DMS 273 treated with DMSO at 0.1 percent for 48 hours (cell line): ENCODE results near the gene OCIAD2.
"Not testable (repeated sequence)": the region's sequence is repeated elsewhere in the genome, so short reads cannot be mapped to it uniquely, and the experiment has no call there.

Experiments
- DNase-seq: peaks from one replicate; lab custom pipeline; 2025; lab: John Stamatoyannopoulos, UW

Gene OCIAD2, protein sequence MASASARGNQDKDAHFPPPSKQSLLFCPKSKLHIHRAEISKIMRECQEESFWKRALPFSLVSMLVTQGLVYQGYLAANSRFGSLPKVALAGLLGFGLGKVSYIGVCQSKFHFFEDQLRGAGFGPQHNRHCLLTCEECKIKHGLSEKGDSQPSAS

DNA sequence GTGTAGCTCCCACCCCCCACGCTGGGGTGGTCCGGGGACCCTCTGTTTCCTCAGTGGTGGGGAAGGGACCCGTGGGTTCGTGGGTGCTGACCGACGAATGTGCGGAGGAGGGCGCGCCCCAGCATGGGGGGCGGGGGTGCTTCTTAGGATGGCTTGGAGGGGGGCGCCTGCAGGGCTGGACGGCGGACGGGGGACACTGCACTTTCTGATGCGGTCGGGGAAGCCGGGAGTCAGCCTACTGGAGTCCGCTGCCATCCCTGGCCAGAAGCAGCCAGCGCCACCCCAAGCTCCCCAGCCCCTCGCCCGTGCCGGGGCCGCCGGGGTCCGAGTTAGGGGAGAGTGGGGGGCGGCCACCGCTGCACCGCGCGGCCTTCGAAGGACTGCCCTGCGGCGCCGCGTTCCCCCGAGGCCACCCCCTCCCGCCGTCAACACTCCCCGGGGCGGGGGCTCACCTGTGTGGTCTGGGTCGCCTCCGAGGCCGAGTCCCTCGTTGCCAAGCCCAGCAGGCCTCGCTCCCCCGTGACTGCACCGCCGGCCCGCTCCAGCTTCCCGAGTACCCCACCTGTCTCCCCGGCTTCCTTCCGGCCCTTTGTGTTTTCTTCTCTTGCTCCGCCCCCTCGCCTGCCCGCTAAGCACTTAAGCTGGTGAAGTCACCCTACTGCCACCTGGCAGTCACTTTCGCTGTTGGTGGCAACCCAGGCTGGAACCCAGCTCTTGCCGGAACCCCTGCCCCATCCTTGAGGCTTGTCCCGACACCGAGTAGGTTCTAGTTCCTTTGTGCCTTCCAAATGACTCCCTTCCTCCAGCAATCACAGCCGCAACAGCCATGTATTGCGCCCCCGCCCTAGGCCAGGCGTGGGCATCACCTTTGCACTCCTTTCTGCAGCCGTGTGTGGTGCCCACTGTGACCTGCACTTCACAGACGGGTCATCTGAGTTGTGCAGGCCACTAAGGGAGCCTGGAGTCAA lies at the start of gene OCIAD2:
Gene OCIAD2 (minus strand): TSS at position 569 of the 968 bp plus-strand sequence. CDS start 2,225 bp downstream, outside the sequence.
- peak; percentile 24 for DNase-seq

DNA sequence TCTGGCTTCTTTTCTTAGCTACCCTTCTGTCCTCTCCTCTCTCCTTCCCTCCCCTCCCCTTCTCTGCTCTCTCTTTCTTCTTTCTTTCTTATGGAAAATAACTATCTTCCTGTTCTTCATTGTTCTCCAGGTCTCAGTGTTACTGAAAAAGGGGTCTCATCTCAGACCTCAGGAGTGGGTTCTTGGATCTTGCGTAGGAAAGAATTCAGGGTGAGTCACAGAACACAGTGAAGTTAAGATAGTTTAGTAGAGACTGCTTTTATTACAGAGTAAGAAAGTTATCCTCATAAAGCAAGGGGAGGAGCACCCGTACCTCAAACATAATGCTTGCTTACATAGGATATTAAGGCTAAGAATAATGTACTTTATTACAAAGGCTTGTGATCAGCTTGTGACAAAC lies 47.7 kb upstream of the OCIAD2 start:
- DNase-seq = no peak

DNA sequence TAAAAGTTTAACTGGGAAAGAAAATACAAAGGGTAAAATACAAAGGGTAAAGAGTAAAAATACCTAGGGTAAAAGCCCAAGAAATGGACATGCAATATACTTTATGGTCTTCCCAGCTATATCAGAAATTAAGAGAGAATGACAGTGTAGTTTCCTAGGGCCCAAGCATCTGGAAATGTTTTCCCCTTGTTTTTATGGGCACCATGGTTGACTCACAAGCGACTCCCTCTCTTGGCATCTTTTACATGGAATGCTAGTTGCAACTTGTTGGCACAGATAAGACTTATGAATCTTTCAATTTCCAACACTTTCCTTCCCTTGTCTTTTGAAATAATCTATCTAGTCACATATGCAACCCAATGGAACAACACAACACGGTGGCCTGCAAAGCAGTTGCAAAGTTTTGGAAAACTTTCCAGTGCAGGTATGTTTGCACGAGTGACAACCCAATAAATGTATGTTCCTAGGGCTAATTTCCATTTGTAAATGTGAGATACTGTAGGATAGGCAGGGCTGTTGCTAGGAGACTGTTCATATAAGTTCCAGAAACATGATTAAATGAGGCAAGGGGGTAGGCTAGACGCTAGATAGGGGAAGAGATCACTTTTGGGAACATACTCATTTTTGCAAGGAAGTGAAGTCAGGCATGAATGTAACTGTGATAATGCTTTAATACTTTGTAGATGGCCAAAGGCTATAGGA lies 43.1 kb upstream of the OCIAD2 start:
- DNase-seq = no peak

DNA sequence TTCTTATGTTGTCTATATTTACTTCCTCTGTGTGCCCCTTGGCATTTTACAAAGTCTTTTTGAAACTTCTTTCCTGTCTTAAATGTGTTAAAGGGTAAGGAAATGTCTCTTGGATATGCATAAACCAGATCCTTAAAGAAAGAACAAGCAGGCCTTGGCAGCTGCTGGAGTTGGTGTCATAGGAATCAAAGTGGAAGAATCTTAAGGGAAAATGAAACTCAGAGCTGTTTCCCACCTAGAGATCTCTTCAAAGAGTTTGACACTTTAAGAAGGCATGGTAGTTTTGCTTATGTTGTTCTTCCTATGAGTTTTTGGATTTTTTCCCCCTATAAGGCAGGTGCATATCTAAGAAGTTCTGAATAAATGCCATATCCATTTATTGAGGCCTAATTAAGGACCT lies 42.5 kb upstream of the OCIAD2 start:
- no peak for DNase-seq

DNA sequence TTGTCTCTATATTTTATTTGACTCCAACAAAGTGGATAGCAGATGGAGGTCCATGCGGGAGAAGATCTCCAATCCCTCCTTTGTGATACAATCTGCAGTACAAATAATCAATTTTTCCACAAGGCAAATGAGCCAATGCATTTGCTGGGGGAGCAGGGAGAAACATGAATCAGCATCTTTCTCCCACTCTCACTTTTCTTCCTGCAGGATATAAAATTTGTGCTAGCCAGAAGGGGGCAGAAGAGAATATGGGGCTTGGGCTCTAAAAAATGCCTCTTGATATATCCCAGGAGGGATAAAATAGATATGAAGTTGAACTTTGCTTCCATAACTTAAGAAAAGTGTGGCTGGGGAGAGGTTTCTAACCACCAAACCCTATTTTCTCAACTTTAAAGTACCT lies 41.2 kb upstream of the OCIAD2 start:
- DNase-seq = no peak

DNA sequence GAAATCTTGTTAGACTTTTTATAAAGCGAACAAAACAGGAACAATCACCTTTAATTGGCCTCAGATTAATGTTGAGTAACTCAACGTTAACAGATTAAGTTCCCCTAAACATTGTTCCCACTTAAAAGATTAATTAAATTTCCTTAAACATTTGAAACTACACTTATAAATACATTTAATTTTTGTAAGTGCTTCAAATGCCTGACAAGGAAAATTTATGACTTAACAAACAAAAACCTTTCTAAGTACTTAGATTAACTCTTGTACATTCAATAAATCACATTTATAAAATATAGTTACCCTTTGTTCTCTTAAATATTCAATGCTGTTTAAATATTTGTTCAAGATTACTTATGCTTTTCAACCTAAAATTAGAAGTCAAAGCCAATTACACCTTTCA lies 39.4 kb upstream of the OCIAD2 start:
- DNase-seq = no peak

DNA sequence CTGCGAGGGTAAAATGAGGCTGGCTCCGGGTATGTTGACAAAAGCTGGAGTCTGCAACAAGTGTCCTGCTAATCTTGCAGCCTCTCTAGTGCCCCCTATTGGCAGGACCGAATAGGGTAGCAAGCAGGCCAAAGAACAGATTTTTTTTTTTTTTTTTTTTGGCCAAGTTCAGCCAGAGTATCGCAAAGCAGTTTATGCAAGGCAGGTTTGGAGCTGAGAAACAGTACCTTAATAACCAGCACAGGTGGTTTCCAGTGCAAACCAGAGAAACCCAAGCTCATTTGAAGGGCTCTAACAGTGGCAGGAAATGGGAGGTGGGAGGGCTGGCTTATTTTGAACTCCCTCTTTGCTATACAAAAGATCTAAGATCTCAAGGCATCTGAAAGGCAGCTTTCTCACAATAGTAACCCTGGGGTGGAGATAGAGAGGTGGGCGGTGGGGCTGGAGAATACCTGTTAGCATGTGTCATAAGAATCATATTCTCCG lies 38.2 kb upstream of the OCIAD2 start:
- DNase-seq = no peak

DNA sequence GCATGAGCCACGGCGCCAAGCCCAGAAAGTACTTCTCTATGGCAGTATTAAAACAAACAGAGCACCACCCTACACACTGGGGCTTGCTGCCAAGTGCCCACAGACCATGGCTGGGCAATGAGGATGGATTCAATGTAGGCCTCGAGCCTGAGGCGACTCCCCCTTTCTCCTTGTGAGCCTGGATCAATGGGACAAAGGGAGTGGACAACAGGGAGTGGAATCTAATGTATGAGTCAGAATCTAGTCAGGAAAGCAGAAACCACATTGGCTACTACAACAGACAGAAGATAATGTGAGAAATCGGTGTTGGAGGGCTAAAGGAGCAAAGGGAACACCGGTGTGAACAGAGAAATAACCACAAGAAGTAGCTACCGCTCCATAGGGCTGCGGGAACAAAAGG lies 37.7 kb upstream of the OCIAD2 start:
- no peak for DNase-seq

DNA sequence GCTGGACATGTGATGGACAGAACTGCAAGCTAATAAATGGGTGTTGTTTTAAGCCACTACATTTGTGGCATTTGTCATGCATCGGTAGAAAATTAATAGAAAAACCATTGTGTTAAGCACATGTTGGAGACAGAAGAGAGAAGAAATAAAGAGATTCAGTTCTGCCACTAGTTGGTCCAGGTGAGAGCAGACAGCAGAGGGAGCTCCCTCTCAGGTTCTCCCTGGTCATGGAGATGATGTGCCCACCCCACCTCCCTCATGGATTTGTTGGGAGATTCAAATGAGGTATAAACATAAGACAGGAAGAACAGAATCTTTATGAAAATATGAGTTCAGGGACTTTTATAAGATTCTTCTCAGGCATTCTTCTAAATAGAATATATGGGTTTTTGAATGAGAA lies 36.8 kb upstream of the OCIAD2 start:
- DNase-seq = peak; percentile 18

DNA sequence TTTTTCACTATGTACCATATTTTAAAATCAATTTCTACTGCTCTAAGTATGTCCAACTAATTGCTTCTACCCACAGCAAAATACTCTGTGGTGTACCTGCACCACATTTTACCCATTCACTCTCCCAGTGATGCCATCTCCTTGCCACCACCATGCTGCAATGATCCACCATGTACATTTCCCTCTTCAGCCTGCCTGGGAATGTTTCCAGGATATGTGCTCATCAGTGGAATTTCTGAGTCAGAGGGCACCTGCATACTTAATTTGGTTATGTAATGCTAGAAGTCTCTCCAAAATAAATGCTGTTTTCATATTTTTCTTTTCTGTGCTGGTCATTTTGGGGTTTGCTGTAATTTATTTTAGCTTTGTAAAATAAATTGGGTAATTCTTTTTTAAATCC lies 33.2 kb upstream of the OCIAD2 start:
- DNase-seq = peak; percentile 40

DNA sequence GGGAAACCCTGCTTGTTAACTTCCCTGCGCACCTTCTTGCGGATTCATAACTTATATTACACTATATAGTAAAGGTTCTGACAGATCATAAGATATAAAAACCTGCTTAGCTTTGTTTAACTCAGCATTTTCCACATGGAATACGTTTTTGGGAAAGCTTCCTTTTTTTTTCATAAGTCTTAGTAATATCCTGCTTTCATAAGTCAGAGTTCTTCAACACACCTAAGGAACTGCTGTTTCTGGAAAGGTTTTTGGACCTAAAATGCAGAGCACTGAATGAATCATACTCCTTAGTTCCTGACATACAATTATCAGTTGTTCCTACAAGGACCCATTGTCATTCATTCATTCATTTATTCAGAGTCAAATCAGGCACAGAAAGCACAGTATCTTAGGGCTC lies 32.3 kb upstream of the OCIAD2 start:
- DNase-seq = no peak

DNA sequence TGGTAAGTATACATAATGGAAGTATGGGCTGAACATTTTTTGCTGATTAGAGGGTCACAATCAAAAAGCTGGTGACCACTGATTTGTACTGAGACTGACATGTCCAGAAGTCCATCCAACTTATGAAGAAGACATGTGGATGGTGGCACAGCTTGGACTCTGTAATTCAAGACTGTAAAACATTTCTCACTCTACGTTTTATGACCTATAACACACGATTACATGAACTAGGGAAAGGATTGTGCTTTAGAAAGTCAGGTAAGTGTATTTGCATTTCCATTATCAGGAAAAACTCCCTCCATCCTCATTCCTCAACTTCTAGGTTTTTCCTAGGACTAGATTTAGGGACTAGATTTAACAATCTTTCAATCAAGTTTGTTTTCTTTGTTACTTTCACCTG lies 30.5 kb upstream of the OCIAD2 start:
- DNase-seq = no peak

DNA sequence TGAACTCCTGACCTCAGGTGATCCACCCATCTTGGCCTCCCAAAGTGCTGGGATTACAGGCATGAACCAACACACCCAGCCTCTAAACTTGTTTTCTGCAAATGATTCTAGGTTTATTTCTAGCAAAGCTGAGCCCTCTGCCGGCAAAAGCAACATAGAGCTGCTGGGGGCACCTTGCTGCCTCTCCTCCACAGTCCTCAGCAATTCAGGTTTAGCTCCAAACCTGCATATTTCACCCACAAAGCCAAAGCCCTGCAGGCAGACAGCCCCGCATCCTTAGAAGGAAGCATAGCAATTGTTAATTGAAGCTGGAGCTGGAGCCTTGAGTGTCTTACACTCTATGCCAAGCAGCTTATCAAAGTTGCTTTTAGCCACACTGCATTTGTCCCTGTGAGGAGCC lies 24.9 kb upstream of the OCIAD2 start:
- DNase-seq = no peak

DNA sequence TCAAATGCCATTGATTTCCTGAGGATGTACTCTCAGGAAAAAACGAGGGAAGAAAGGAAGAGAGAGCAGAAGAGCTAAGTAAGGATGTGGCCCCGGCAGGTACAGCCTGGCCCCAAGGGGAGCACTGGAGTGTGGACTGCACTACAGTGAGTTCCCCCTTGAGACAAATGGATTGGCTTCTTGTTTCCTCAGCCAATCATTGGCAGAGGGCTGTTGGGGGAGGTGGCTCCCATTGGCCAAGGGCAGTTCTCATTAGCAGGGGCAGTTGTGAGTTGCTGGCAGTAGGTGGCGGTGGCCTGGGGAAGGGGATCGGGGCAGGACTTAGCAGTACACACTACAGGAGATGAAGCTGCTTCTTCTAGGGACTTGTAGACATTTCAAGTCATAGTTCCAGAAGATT lies 24.1 kb upstream of the OCIAD2 start:
- no peak for DNase-seq

DNA sequence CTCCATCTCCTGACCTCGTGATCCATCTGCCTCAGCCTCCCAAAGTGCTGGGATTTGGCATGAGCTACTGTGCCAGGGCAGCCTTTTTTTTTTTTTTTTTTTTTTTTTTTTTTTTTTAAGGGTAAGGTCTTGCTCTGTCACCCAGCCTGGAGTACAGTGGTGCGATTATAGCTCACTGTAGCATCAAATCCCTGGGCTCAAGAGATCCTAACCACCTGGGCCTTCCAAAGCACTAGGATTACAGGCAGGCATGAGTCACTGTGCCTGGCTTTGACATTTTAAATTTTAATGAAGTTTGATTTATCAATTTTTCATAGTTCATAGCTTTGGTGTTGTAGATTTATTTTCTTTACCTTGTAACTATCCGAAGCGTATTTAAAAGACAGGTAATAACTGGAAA lies 17.8 kb upstream of the OCIAD2 start:
- DNase-seq = no peak

DNA sequence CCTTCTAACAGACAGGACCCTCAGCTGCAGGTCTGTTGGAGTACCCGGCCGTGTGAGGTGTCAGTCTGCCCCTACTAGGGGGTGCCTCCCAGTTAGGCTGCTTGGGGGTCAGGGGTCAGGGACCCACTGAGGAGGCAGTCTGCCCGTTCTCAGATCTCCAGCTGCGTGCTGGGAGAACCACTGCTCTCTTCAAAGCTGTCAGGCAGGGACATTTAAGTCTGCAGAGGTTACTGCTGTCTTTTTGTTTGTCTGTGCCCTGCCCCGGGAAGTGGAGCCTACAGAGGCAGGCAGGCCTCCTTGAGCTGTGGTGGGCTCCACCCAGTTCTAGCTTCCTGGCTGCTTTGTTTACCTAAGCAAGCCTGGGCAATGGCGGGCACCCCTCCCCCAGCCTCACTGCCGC lies 16.5 kb upstream of the OCIAD2 start:
- not testable (repeated sequence) for DNase-seq

DNA sequence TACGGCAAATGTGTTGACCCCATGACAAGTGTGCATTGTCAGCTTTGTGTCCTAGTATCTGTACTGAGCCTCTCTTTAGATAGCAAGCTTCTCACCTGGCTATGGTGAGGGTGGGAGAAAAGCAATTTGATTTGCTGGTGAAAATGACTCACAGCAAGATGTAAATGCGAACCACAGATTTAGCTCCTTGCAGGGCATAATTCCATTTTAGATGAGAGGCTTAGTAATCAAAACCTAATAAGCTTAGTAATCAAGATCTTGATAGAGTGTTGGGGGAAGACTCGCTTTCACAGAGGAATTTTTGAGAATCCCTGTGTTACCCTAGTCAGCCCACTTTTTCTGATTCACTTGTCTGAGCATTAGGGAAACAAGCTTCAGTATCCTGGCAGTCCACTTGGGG lies 7.7 kb upstream of the OCIAD2 start:
- DNase-seq = no peak

DNA sequence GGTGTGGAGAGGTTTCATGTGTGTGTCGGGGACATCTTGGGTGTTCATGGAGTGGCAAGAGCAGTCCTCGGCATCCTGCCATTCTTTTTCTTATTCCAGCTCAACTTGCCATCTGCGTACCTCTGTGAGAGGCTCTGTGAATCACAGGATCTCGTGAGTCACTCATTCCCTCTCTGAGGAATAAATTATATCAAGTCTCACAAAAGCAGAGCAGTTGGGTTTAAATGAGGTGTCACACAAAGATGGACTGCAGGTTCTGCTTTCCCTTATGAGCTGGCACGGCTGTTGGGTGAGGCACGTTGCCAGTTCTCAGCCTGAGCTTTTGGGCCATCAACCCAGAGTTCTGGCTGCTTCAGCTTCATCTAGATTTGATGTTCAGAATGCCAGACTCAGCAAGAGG lies 6.8 kb upstream of the OCIAD2 start:
- peak; percentile 56 for DNase-seq

DNA sequence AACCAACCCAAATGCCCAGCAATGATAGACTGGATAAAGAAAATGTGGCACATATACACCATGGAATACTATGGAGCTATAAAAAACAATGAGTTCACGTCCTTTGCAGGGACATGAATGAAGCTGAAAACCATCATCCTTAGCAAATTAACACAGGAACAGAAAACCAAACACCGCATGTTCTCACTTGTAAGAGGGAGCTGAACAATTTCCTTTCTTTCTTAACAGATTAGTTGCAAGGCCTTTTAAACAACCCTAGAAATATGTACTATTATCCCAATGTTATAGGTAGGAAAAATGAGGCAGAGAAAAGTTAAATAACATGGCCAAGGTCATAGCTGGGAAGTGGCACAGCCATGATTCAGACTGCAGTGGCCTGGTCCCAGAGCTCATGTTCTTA lies 5.8 kb upstream of the OCIAD2 start:
- DNase-seq = no peak

DNA sequence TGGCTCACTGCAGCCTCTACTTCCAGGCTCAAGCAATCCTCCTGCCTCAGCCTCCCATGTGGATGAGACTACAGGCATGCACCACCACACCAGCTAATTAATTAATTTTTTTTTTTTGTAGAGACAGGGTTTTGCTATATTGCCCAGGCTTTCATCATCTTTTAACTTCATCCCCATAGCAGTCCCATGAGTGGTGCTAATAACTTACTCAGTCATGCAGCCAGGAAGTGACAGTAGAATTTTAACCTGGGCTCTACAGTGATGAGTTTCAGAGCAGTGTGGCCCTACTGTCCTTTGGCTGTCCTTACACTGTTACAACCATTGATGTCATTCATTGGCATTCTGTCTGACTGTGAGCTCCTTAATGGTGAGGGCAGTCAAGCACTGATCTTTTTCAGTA lies 3.9 kb upstream of the OCIAD2 start:
- no peak for DNase-seq

DNA sequence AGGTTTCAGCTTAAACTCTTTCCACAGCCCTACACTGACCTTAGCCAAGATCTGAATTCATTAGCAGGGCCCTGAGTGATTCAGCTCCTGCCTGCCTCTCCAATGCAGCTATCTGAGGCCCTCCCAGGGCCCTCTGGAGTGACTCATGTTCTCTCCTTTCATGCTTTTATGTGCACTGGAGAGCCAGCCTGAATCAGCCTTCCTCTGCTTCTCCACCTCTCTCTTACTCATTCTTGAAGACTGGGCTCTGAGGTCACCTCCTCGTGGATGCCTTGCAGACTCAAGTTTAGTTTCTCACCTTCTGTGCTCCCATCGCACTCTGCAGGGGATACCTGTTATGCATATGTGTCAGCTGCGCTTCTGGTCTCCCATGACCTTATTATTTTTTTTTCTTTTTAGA lies 3.1 kb upstream of the OCIAD2 start:
- DNase-seq = no peak

DNA sequence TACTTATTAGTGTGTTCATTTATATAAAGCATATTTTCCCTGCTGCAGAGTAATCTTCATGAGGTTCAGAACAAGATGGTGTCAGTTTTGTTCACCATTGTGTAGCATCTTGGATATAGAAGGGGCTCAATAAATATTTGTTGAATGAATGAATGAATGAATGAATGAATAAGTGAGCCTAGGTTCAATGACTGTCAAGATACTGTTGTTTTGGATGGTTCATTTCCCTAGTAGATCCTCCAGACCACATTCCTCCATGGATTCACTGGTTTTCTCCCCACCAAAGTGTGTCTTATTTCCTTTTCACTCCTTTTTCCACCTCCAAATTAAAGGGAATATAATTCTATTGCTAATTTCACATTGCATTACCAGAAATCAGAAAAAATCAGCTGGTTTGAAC lies 2.1 kb upstream of the OCIAD2 start:
- no peak for DNase-seq
